IMR-90 (cell line): ENCODE results near the gene PADI2. TPM values are rescaled to one million over a fixed set of nuclear protein-coding genes. Genes with fewer than 3 reads are reported as not detected.

ENCODE experiments used
- ATAC-seq: fragments of 200-7000 bp; cut with Tn5 transposase; 2 replicates; pipeline ENCODE4 v1.9.1; 2020; ENCODE audit warnings: low read depth, mild to moderate bottlenecking, moderate library complexity
- BruUV-seq: library from RNA; stranded (reverse); fragments of 400-500 nt; replicated peaks from 2 replicates; lab custom pipeline; 2021; lab: Mats Ljungman, UMichigan
- CTCF ChIA-PET: fragments of 300-600 bp; formaldehyde crosslinking; extraction: SDS; loops from one replicate; lab custom pipeline; 2021; ENCODE audit warnings: antibody characterized with exemption; lab: Yijun Ruan, JAX
- POLR2A ChIA-PET: fragments of 300-600 bp; sonication (Branson Sonifier 250); formaldehyde crosslinking; loops from one replicate; lab custom pipeline; 2022; ENCODE audit warnings: antibody characterized with exemption; ENCODE audit not compliant: unreplicated experiment; lab: Charles Lee
- DNase-seq: peaks from one replicate; pipeline ENCODE4 v3.0.0; 2013
- H2AFZ ChIP-seq: replicated peaks from 2 replicates; pipeline ENCODE3; 2013; ENCODE audit warnings: low read length, mild to moderate bottlenecking; ENCODE audit not compliant: poor library complexity
- H2AK5ac ChIP-seq: 2 replicates; pipeline ENCODE4 v1.6.1; 2013; ENCODE audit warnings: low read depth, low read length, inconsistent platforms
- H2AK9ac ChIP-seq: replicated peaks from 2 replicates; pipeline ENCODE3; 2013; ENCODE audit warnings: mild to moderate bottlenecking, low read depth, low read length, moderate library complexity; ENCODE audit not compliant: poor library complexity
- H2BK120ac ChIP-seq: 2 replicates; pipeline ENCODE4 v1.6.1; 2013; ENCODE audit warnings: low read depth, low read length, inconsistent platforms
- H2BK15ac ChIP-seq: 3 replicates; pipeline ENCODE4 v1.6.1; 2013; ENCODE audit warnings: low read depth, low read length, inconsistent platforms
- H2BK20ac ChIP-seq: 2 replicates; pipeline ENCODE4 v1.6.1; 2013; ENCODE audit warnings: low read depth, mild to moderate bottlenecking, inconsistent platforms, low read length, moderate library complexity
- H2BK5ac ChIP-seq: 2 replicates; pipeline ENCODE4 v1.6.1; 2013; ENCODE audit warnings: mild to moderate bottlenecking, low read depth, low read length, inconsistent platforms; ENCODE audit not compliant: poor library complexity, severe bottlenecking
- H3K14ac ChIP-seq: replicated peaks from 2 replicates; pipeline ENCODE4 v1.6.1; 2013; ENCODE audit warnings: low read depth, low read length, inconsistent platforms
- H3K18ac ChIP-seq: 2 replicates; pipeline ENCODE4 v1.6.1; 2013; ENCODE audit warnings: low read depth, low read length, control low read depth
- H3K23ac ChIP-seq: 2 replicates; pipeline ENCODE4 v1.6.1; 2013; ENCODE audit warnings: low read depth, low read length, inconsistent platforms
- H3K27ac ChIP-seq: 2 replicates; pipeline ENCODE4 v1.5.1; 2013; ENCODE audit warnings: mild to moderate bottlenecking, control low read depth, low read length; ENCODE audit not compliant: insufficient read depth
- H3K27me3 ChIP-seq: 2 replicates; pipeline ENCODE4 v1.6.1; 2013; ENCODE audit warnings: low read length; ENCODE audit not compliant: control insufficient read depth, insufficient read depth
- H3K36me3 ChIP-seq: 2 replicates; pipeline ENCODE4 v1.6.1; 2013; ENCODE audit warnings: low read length, mixed read lengths; ENCODE audit not compliant: control insufficient read depth, insufficient read depth
- H3K4ac ChIP-seq: 2 replicates; pipeline ENCODE4 v1.6.1; 2013; ENCODE audit warnings: low read depth, low read length, inconsistent platforms
- H3K4me1 ChIP-seq: 2 replicates; pipeline ENCODE4 v1.6.1; 2013; ENCODE audit warnings: low read length, mixed read lengths; ENCODE audit not compliant: control insufficient read depth, insufficient read depth
- H3K4me2 ChIP-seq: 2 replicates; pipeline ENCODE4 v1.6.1; 2013; ENCODE audit warnings: low read depth, mild to moderate bottlenecking, control low read depth, low read length, moderate library complexity
- H3K4me3 ChIP-seq: 2 replicates; pipeline ENCODE4 v1.5.1; 2013; ENCODE audit warnings: low read depth, mild to moderate bottlenecking, control low read depth, low read length, moderate library complexity; ENCODE audit not compliant: insufficient read depth
- H3K56ac ChIP-seq: 2 replicates; pipeline ENCODE4 v1.6.1; 2013; ENCODE audit warnings: low read length, inconsistent platforms; ENCODE audit not compliant: insufficient read depth; ENCODE audit errors: extremely low read depth
- H3K79me1 ChIP-seq, 2 experiments: 2 replicates each; pipeline ENCODE4 v1.6.1; 2013; ENCODE audit warnings: low read length in 2 of 2, inconsistent platforms in 1 of 2, low read depth in 1 of 2
- H3K9ac ChIP-seq: 2 replicates; pipeline ENCODE4 v1.6.1; 2013; ENCODE audit warnings: low read depth, low read length, control low read depth
- H3K9me1 ChIP-seq: 2 replicates; pipeline ENCODE4 v1.6.1; 2013; ENCODE audit warnings: low read length, inconsistent platforms; ENCODE audit not compliant: insufficient read depth
- H3K9me3 ChIP-seq: 2 replicates; pipeline ENCODE4 v1.6.1; 2013; ENCODE audit warnings: low read length; ENCODE audit not compliant: control insufficient read depth, insufficient read depth
- H4K20me1 ChIP-seq: 2 replicates; pipeline ENCODE4 v1.6.1; 2013; ENCODE audit warnings: low read length, inconsistent platforms; ENCODE audit not compliant: insufficient read depth
- H4K5ac ChIP-seq: 2 replicates; pipeline ENCODE4 v1.6.1; 2013; ENCODE audit warnings: mild to moderate bottlenecking, low read depth, low read length, control low read depth
- H4K8ac ChIP-seq, 2 experiments: 2 replicates each; pipeline ENCODE4 v1.6.1; 2013; ENCODE audit warnings: low read depth in 2 of 2, low read length in 2 of 2, control low read depth in 1 of 2, inconsistent platforms in 1 of 2
- H4K91ac ChIP-seq: 2 replicates; pipeline ENCODE4 v1.6.1; 2013; ENCODE audit warnings: low read depth, low read length, inconsistent platforms; ENCODE audit not compliant: insufficient read depth
- CEBPB ChIP-seq: IDR thresholded peaks from 2 replicates; pipeline ENCODE4 v1.6.1; 2012; ENCODE audit warnings: low read depth, low read length, improper control_type of control experiment
- ELK1 ChIP-seq: fragments of 150-350 bp; IDR thresholded peaks from 2 replicates; pipeline ENCODE4 v1.6.1; 2016; ENCODE audit warnings: low read depth, mild to moderate bottlenecking, low read length, moderate library complexity, borderline replicate concordance
- RCOR1 ChIP-seq: IDR thresholded peaks from 2 replicates; pipeline ENCODE4 v1.6.1; 2012; ENCODE audit warnings: mild to moderate bottlenecking, low read length, improper control_type of control experiment; ENCODE audit not compliant: insufficient replicate concordance
- WGBS, 2 experiments: methylation state at CpG; one replicate each; pipeline versions ENCODE4 v1.1.5 to v1.1.7; 2013; ENCODE audit warnings: missing lambda C conversion rate in 2 of 2; ENCODE audit not compliant: insufficient read length in 1 of 2; ENCODE audit errors: extremely low coverage in 2 of 2; 5-methylcytosine and 5-hydroxymethylcytosine counted together
- dilution Hi-C: fragments of 300-500 bp; cut with HindIII; formaldehyde crosslinking; loops from one replicate; pipeline ENCODE4 v1.14.3; 2018; ENCODE audit warnings: low sequenced_read_pairs; ENCODE audit not compliant: unreplicated experiment
- in situ Hi-C: fragments of 300-500 bp; cut with MboI; formaldehyde crosslinking; loops from 3 replicates; pipeline ENCODE4 v1.14.3; 2019; ENCODE audit warnings: low sequenced_read_pairs, inconsistent platforms, mixed read lengths
- intact Hi-C: fragments of 100-400 bp; cut with micrococcal nuclease; formaldehyde crosslinking; loops from 2 replicates; pipeline ENCODE4 v1.10.0; 2022
- polyA plus RNA-seq, 3 experiments: library from polyadenylated mRNA; depleted of rRNA; stranded (reverse); fragments of >200 nt; gene quantifications; 2 replicates each; pipeline ENCODE4 v1.2.3, GENCODE V29; 2012; ENCODE audit warnings: low replicate concordance in 1 of 3
- total RNA-seq: library from RNA; depleted of rRNA; stranded (reverse); fragments of >200 nt; gene quantifications from 2 replicates; pipeline ENCODE4 v1.2.3, GENCODE V29; 2012

The PADI2 gene
- total and polyA plus RNA-seq, 2 of the 4 experiments (the other 2 are of a cell fraction) = not detected

- dilution Hi-C loops = no loop called here
- no peaks in the 10 kb centered on the region for H3K4me1 ChIP-seq
These were observed 47.5 kb downstream of the PADI2 start for GRCh38 chr1:17071794-17072193.

More at GRCh38 chr1:17071794-17072193, 47.5 kb downstream of the PADI2 start:
- no peak overlapping the region for H2BK20ac ChIP-seq
- ATAC-seq (no peak), DNase-seq (no peak)
- H4K20me1 ChIP-seq = no peaks in the 10 kb centered on the region
- H3K9ac ChIP-seq = no peak overlapping the region
- TF ChIP-seq CEBPB = no peak
- TF ChIP-seq ELK1 = no peak
- TF ChIP-seq RCOR1 = no peak
- in situ Hi-C loops (no loop called here), intact Hi-C loops (no loop called here)
- no peak overlapping the region for H4K5ac ChIP-seq
- no peaks in the 10 kb centered on the region for H3K79me1 ChIP-seq
- H3K4ac ChIP-seq = no peak overlapping the region
- H3K23ac ChIP-seq = no peak overlapping the region
- peaks cover 24% of the 10 kb centered on the region for H3K27me3 ChIP-seq
- no peaks in the 10 kb centered on the region for H3K36me3 ChIP-seq
- no TSS peak for BruUV-seq
- no peak overlapping the region for H2AK5ac ChIP-seq
- ChIA-PET POLR2A (no interaction called here), CTCF (interaction anchor here (1.1 kb wide), 1 partner anchor 8 kb away, joined by 3 read pairs; no protein-coding TSS in a partner anchor)
- no peak overlapping the region for H3K56ac ChIP-seq
- WGBS, 2 experiments = no CpG with 5 or more reads among the region's 6 CpGs
- H3K4me3 ChIP-seq = no peak overlapping the region
- no peak overlapping the region for H4K8ac ChIP-seq
- H4K91ac ChIP-seq = no peak overlapping the region
- no peak overlapping the region for H2BK5ac ChIP-seq
- no peak overlapping the region for H3K27ac ChIP-seq
- H3K18ac ChIP-seq = no peak overlapping the region
- no peak overlapping the region for H3K4me2 ChIP-seq
- H2BK120ac ChIP-seq = no peak overlapping the region
- H3K14ac ChIP-seq = no peak overlapping the region
- H2BK15ac ChIP-seq = no peak overlapping the region
- H2AK9ac ChIP-seq = no peak overlapping the region
- H3K9me1 ChIP-seq = no peaks in the 10 kb centered on the region
- no peak overlapping the region for H2AFZ ChIP-seq
- no peaks in the 10 kb centered on the region for H3K9me3 ChIP-seq
